Activated CD4-positive, alpha-beta T cell treated with anti-CD3 and anti-CD28 coated beads for 4 hours (primary cell): Measurements from ENCODE around the gene MVK.

Source experiments
- DNase-seq, 2 donors: peaks; one replicate each; pipeline ENCODE4 v3.0.0-alpha.2; 2020

MVK gene

DNA sequence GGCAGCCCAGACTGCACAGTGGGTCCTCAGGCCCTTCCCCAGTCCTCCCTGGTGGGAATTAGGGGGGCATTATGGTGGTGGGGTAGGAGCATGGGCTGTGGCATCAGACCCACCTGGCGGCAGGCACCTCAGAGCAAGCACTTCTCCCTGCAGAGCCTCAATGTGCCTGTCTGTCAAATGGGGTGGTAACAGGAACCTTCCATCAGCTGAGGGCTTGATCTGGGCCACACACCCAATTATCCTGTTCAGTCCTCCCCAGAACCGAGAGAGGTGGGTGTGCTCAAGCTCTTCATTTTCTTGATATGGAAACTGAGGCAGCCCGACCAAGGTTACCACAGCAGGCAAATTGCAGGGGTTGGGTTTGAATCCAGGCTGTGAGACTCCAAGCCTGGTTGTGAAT, 38.4 kb downstream of the MVK start:
- no peak for DNase-seq

GRCh38 chr12:109612975-109613502, 39.4 kb downstream of the MVK start:
- DNase-seq = no peak

GRCh38 chr12:109613649-109614455, 40.3 kb downstream of the MVK start:
- no peak for DNase-seq

DNA sequence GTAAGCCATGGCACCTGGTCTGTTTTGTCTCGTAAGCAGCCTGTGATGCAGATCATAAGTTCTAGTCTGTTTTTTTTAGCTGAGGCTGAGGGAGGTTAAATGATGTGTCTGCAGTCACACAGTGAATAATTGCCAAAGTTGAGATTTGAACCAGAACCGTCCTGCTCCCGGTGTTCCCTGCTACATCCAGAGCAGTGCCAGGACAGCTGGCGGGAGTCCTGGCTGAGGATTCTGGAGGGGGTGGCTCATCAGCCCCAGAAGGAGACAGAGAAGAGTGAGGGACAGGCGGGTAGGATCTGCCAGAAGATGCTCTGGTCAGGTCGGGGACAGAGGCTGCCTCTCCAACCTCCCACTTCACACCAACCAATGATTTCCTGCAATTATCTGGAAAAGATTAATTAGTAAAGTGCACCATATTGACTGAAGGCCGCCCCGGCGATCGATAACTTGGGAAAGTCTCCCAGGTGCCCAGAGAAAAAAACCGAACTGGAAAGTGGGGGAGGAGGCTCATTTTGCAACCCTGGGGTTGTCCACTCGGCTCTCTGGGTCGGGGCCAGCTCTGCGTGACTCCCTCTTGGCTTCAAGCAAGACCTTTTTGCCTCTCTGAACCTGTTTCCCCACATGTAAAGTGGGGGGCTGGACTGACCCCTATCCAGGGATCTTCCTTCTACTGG, 42.1 kb downstream of the MVK start:
- DNase-seq = no peak

GRCh38 chr12:109617491-109617890, 43.9 kb downstream of the MVK start:
- no peak for DNase-seq

GRCh38 chr12:109618082-109618481, 44.5 kb downstream of the MVK start:
- no peak for DNase-seq

- DNase-seq = no peak
Measured at GRCh38 chr12:109619002-109619604, 45.5 kb downstream of the MVK start.

- DNase-seq = no peak
Measured at GRCh38 chr12:109621211-109621694, 47.7 kb downstream of the MVK start.

GRCh38 chr12:109621901-109622364, 48.3 kb downstream of the MVK start:
- no peak for DNase-seq

GRCh38 chr12:109624467-109624866, 50.9 kb downstream of the MVK start:
- no peak for DNase-seq

DNA sequence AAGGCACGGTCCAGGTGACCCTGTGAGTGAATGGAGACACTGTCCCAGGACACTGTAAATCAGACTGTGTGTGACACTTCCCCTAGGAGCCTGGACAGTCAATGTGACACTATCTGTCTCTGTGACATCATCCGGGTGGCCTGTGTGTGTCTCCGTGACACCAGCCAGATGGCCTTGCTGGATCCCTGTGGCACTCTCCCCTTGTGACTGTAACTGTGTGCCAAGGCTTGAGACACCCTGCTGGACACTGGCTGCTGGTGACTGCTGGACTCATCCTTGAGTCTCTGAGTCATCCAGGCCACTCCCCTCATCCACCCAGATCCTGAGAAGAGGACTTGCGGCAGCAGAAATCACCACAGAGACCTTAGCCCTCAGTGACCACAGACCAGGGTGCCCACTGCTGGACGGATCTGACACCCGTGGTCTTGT, 51.6 kb downstream of the MVK start:
- DNase-seq = no peak

DNA sequence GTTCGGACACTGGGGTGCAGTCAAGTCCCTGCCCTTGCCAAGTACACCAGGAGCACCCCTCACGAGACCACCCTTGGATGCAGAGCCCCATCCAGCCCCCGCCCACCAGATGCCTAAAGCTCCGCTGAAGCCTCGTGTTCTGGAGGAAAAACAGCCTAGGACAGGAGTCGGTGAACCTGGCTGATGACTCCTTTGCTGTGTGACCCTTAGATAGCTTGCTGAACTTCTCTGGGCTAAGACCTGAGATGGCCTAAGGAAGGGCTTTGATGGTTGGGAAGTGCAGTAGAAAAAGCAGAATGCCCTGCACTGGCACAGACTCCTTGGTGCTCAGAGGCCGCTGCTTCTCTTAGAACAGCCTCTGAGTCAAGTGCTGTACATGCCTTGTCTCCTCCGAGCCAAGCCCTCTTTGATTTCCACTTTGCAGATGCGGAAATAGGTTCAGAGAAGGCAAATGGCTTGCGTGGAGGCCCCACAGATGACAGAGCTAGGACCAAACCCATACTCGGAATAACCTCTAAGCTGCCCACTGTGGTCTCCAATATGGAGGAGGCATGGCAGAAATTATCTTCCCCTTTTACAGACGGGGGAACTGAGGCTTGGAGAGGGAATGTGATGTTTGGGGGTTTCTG, 52.3 kb downstream of the MVK start:
- DNase-seq = no peak

DNA sequence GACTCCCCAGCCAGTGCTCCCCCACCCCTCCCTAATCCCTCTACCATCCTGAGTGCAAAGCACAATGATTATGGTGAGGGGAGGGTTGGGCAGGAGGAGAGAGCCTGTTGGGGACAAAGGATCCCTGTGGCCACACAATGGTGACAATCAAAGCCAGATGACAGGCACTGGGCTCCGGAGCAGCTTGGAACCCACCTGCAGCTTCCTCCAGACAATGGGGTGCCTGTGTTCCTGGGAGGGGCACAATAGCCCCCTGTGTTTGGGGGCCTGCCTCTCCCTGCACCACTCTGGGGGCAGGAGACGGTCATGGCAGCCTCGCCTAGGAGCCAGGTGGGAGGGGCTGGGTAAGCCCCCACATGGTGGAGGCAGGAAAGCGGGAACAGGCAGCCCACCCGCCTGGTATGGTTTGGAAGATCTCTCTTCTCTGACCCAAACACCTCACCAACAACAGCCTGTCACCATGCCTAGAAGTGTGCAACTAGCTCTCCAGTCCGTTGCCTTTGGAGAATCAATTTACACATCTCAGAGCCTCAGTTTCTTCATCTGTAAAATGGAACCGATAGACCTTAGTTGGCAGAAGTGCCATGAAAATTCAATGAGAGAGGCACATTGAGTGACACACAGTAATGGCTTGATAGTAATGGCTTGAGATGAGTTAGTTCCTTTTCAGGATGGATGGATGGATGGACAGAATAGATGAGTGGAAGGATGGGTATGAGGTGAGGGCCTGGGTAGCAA, 53.0 kb downstream of the MVK start:
- no peak for DNase-seq

GRCh38 chr12:109627633-109628032, 54.0 kb downstream of the MVK start:
- no peak for DNase-seq

- DNase-seq = no peak
Measured at GRCh38 chr12:109630107-109630506, 56.5 kb downstream of the MVK start.

DNA sequence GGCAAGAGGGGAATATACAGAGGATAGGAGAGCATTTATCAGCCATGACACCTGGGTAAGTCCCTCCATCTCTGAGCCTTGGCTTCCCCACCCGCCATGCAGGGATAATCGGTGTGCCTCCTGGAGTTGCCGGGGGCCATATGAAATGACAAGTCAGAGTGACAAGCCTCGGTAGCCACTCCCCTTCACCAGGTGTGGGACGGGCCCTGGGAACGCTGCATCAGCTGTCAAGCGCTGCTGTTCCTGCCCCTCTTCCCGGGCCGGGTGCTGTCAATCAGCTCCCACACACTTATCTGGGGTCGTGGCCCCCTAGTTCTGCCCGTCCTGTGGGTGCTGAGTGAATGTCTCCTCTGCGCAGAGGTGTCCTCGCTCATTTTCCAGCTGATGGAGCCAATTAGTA, 57.2 kb downstream of the MVK start:
- no peak for DNase-seq

- DNase-seq = no peak
Measured at GRCh38 chr12:109631302-109631701, 57.7 kb downstream of the MVK start.

DNA sequence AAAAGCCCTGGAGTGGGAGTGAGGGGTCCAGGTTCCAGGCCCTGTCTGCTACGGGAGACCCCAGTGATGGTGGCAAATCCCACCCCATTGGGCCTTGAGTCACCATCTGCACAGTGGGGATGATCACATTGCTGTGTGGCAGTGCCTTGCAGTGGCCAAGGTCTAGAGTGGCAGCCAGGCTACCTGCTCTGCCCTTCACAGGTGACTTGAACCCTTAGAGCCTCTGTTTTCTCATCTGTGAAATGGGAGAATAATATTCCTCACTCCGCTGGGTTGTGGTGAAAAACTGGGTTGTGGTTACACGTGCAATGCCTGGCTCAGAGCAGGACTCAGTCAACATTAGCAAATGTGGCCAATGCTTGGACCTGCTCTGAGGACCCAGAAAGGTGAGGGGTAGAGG, 58.2 kb downstream of the MVK start:
- DNase-seq = no peak

- no peak for DNase-seq
Measured at GRCh38 chr12:109632342-109632741, 58.7 kb downstream of the MVK start.

GRCh38 chr12:109635717-109636116, 62.1 kb downstream of the MVK start:
- DNase-seq = no peak

DNA sequence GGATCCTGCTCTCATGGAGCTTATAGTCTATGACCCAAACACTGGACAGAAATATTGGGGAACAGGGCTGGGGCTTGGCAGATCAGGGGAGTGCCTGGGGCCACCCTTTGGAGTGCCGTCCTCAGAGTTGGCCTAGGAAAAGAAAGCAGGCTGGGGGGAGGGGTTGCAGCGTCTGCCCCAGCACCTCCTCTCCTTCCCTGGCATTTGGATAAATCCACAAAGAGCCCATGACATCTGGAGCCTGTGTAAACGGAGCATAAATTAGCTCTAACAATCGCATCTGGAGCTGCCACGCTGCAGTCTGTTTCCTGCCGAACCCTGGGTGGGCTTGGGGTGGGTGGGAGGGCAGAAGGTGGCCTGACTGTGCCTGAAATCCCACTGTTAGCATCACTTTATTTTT, 63.8 kb downstream of the MVK start:
- no peak for DNase-seq

GRCh38 chr12:109637996-109638395, 64.4 kb downstream of the MVK start:
- DNase-seq = no peak
